D721Med (cell line): ENCODE results near the gene LRFN2.

Source experiments
- DNase-seq: peaks from one replicate; pipeline ENCODE4 v3.0.0; 2011; ENCODE audit warnings: low spot score; ENCODE audit not compliant: insufficient read length
- FAIRE-seq: peaks from 2 replicates; lab custom pipeline; 2011; peaks lifted over from hg19 to GRCh38; lab: Jason Lieb, UNC
- CTCF ChIP-seq: IDR thresholded peaks from 2 replicates; pipeline ENCODE4 v1.5.1; 2012; ENCODE audit warnings: mild to moderate bottlenecking, control low read depth; ENCODE audit not compliant: insufficient read depth; ENCODE audit errors: missing control alignments

Gene LRFN2

GRCh38 chr6:40476673-40477072, 110.5 kb downstream of the LRFN2 start:
- TF ChIP-seq CTCF: no peak
- FAIRE-seq: no peak

DNA sequence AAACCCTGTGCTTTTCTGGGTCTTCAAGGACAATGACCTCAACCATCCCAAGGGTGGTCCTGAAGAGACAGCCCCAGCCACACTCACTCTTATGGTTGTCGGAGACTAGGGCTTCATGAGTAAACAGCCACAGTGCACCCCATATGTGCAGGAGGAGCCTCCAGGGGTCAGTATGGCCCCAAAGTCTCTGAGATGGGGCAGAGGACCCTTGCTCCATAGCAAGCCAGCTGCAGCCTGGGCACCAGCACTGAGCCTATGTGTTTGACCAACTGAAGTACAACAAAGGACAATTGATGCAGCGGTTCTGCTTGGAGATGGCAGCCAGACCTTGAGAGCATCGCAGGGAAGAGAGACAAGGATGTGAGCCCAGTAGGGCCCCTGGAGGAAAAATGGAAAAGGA, 112.2 kb downstream of the LRFN2 start:
- FAIRE-seq (no peak), DNase-seq (no peak)
- no peak for TF ChIP-seq CTCF

More at GRCh38 chr6:40476673-40477072, 110.5 kb downstream of the LRFN2 start:
- no peak for DNase-seq

DNA sequence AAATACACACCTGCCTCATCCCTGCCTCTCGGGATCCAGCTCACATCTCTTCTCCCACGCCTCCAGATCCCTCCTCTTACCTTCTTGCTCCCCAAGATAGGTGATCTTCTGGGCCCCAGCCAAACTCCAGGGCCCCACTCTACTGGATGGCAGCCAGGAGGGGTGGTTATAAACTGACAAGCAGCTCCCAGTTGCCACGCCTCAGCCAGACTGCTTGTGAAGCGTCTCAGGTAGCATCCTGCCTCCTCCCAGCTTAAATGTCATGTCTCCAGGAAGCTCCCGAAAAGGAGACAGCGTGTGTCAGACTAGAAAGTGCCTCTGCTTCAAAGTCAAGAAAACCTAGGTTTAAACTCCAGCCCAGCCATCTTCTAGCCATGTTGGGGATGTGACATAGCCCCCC, 114.1 kb downstream of the LRFN2 start:
- no peak for DNase-seq
- FAIRE-seq: no peak
- TF ChIP-seq CTCF: no peak

- DNase-seq (no peak), FAIRE-seq (no peak)
- no peak for TF ChIP-seq CTCF
Observed at GRCh38 chr6:40472353-40472752, 114.8 kb downstream of the LRFN2 start.

DNA sequence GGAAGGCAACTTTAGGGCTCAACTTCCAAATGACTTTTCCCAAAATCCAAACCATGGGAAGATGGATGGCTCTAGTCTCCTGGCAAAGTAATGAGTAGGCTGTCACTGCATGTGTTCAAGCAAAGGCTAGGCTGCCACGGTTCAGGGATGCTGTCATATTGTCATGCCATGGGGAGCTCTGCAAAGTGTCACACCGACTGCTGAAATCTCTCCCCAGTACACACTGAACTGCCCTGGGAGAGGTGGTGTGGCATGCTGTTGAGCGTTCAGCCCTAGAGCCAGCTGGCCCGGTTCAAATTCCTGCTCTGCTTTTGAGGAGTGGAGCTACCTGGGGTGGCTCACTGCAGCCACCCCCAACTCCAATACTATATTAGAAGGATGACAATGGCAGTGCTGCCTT, 115.9 kb downstream of the LRFN2 start:
- FAIRE-seq (no peak), DNase-seq (no peak)
- no peak for TF ChIP-seq CTCF

DNA sequence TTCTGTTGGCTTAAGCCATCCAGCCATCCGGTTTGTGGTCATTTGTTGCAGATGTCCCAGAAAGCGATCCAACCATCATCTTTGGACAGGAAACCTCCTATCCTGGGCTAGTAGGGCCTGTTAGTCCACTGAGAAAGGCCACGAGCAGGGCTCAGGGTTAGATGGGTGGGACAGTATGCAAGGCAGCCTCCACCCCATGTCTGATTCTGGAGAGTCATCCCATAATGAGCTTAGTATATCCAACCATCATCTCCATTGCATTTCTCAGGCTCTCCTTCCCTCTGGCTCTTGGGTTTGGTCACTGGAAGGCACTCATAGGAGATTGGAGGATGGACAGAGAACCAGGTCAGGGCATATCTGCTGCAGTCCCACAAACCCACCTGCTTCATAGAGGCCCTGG, 117.8 kb downstream of the LRFN2 start:
- FAIRE-seq: no peak

More for the DNA sequence above, 117.8 kb downstream of the LRFN2 start:
- DNase-seq: no peak
- no peak for TF ChIP-seq CTCF
